AG04449 (cell line): ENCODE measurements around the gene UBTD1.

Source experiments
- CTCF ChIA-PET: fragments of 350-600 bp; formaldehyde crosslinking; extraction: SDS; loops from one replicate; lab custom pipeline; 2021; ENCODE audit warnings: antibody characterized with exemption; lab: Yijun Ruan, JAX
- POLR2A ChIA-PET: fragments of 400-600, 350-600 bp; formaldehyde crosslinking; extraction: SDS; loops from one replicate; lab custom pipeline; 2020; ENCODE audit warnings: antibody characterized with exemption, inconsistent platforms; lab: Yijun Ruan, JAX
- DNase-seq: peaks from one replicate; pipeline ENCODE4 v3.0.0-alpha.2; 2010; ENCODE audit warnings: low read depth, low spot score
- H3K4me3 ChIP-seq: 2 replicates; pipeline ENCODE4 v1.5.1; 2011; ENCODE audit warnings: low read depth, mild to moderate bottlenecking, control low read depth, low read length
- TF ChIP-seq, protein P1 (sequence below): IDR thresholded peaks from one replicate; pipeline ENCODE4 v1.5.1; 2011; ENCODE audit warnings: mild to moderate bottlenecking, moderate library complexity, low read length, control low read depth, inconsistent platforms; ENCODE audit not compliant: insufficient read depth; ENCODE audit errors: missing control alignments

The UBTD1 gene

DNA sequence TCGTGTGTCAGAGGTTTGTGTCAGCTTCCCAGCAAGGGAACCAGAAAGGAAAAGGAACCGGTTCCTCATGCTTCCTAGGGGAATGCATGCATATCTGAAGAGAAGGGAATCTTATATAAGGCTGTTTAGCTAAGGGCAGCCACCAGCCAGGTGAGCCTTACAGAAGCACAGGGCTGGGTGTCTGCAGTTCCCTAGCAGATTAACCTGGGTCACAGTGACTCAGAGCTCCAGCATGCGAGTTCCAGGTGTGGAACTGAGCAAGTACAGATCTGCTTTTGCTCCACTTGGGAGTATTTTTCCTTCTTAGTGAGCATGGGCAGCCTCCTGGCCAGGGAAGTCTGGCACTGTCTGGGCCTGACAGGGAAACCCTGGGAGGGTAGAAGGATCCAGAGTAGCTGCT, 72.9 kb downstream of the UBTD1 start:
- TF ChIP-seq, protein P1, sequence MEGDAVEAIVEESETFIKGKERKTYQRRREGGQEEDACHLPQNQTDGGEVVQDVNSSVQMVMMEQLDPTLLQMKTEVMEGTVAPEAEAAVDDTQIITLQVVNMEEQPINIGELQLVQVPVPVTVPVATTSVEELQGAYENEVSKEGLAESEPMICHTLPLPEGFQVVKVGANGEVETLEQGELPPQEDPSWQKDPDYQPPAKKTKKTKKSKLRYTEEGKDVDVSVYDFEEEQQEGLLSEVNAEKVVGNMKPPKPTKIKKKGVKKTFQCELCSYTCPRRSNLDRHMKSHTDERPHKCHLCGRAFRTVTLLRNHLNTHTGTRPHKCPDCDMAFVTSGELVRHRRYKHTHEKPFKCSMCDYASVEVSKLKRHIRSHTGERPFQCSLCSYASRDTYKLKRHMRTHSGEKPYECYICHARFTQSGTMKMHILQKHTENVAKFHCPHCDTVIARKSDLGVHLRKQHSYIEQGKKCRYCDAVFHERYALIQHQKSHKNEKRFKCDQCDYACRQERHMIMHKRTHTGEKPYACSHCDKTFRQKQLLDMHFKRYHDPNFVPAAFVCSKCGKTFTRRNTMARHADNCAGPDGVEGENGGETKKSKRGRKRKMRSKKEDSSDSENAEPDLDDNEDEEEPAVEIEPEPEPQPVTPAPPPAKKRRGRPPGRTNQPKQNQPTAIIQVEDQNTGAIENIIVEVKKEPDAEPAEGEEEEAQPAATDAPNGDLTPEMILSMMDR: no peak
- POLR2A ChIA-PET: interaction anchor here (1.2 kb wide), 1 partner anchor 88 kb away, joined by 3 read pairs; no protein-coding TSS in a partner anchor
- DNase-seq: no peak
- CTCF ChIA-PET: interaction anchor here (0.7 to 12.7 kb wide), 26 partner anchors 10 to 165 kb away, joined by 3 to 199 read pairs (median 6); partner anchors contain the start of genes C10orf62, HOGA1, UBTD1 and ZFYVE27
- H3K4me3 ChIP-seq: no peak overlapping the region

DNA sequence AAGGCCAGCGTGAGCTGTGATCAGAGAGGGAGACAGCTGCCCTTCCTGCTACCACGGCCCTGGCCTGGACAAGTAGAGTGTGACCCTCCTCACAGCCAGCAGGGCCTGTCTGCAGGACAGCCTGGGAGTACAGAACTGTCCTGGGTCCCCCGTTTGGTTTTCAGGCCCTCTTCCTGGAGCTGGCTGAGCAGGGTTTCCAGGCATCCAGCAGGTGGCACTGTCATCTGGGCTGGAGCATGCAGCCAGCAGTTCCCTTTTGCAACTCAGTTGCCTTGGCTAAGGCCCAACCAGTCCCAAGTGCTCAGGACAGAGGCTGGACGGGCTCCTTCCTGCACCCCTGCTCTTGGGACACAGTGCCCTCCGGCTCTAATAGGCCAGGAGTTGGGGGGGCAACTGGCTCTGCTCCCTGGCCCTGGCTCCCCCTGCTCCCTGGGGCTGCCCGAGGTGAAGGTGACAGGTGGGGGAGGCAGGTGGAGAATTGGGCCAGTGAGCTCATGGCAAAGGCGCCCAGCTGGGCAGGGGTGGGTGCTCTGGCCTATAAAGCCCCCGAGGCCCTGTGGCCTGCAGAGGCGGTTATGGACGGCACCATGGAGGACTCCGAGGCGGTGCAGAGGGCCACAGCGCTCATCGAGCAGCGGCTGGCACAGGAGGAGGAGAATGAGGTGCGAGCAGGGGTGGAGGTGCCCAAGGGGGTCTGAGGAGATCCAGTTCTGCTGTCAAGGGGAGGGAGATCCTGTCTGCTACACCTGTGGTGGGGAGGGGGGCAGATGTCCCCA, 73.7 kb downstream of the UBTD1 start, which contains the start of gene ANKRD2:
Gene ANKRD2 (plus strand): TSS at position 566 of the 776 bp plus-strand sequence. CDS start 10 bp downstream, at position 576.
- ChIA-PET POLR2A (interaction anchor here (1.2 kb wide), 1 partner anchor 87 kb away, joined by 3 read pairs; no protein-coding TSS in a partner anchor), CTCF (interaction anchor here (0.7 to 12.7 kb wide), 32 partner anchors 9 to 164 kb away, joined by 3 to 199 read pairs (median 5); partner anchors contain the start of genes C10orf62, HOGA1, MARVELD1 and UBTD1)
- DNase-seq: no peak
- TF ChIP-seq, protein P1: peak; percentile 93
- no peak within 1 kb of the TSS for H3K4me3 ChIP-seq

DNA sequence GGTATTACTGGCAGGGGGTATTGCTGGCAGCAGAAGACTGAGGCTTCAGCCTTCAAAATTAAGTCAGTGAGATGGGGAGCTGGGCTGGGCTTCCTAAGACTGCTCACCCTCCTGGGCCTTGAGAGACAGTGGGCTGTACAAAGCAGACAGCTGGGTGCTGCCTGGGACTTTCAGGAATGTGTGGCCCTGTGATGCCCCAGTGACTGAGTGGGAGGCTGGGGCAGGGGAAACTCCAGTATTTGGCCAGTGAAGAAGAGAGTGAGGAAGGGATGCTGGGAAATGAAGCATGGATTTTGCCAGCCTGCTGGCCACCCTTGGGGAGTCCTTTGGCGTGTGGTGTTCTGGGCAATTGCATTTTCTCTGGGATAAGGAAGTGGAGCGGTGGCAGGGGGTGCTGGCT, 74.3 kb downstream of the UBTD1 start:
- TF ChIP-seq, protein P1: no peak
- POLR2A ChIA-PET: no interaction called here
- no peak for DNase-seq

DNA sequence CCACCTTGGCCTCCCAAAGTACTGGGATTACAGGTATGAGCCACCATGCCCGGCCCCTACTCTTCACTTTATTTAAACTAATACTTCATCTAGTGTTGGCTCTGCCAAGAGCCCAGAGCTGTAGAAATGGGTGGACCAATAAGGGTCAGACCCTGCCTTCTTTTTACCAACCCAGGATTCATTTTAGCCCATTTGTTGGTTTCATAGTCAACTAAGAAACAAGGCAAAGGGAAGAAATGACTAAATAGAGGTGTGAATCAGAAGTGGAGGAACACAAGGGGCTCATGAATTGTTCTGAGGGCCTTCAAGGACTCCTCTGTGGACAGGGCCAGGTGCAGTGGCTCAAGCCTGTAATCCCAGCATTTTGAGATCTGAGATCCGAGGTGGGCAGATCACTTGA, 74.9 kb downstream of the UBTD1 start:
- ChIA-PET CTCF (interaction anchor here (0.8 to 12.7 kb wide), 9 partner anchors 8 to 158 kb away, joined by 3 to 199 read pairs (median 32); partner anchors contain the start of genes C10orf62, HOGA1 and MARVELD1), POLR2A (no interaction called here)
- no peak for DNase-seq
- TF ChIP-seq, protein P1: no peak
- no peak overlapping the region for H3K4me3 ChIP-seq

More for the DNA sequence above, 74.3 kb downstream of the UBTD1 start:
- no peak overlapping the region for H3K4me3 ChIP-seq
- CTCF ChIA-PET: interaction anchor here (0.9 to 12.7 kb wide), 19 partner anchors 8 to 159 kb away, joined by 3 to 199 read pairs (median 6); partner anchors contain the start of genes C10orf62, HOGA1 and MARVELD1

DNA sequence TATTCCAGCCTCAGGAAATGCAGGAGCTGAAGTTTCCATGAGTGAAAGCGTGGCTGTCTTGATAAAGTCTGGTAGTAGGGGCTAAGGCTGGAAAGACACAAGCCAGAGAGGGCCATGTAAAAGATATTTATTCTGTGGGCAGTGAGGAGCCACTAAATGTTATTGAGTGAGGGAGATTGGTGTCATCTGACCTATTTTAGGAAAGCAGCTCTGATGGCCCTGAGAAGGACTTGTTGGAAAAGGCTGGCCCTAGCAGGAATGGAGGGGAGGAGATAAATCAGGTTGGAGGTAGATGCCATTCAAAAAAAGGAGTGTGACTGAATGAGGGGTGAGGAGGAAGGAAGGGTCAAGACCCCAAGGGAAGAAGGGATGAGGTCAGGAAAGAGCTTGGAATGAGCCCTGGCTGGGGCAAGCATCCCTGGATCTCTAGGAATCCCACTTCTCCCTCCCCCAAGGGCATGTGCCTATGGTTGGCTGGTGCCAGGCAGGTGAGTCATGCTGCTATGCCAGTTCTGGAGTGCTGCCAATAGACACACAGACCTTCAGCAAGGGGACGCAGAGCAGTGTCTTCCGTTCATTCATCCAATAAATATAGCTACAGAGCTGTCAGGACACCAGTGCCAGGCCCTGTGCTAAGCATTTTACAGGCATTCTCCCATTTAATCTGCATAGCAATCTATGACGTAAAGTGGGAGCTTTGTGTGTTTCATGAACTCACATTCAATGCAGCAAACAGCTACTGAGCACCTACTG, 75.8 kb downstream of the UBTD1 start:
- ChIA-PET POLR2A (interaction anchor here (0.6 to 1.1 kb wide), 2 partner anchors 33 to 761 kb away, joined by 3 read pairs; no protein-coding TSS in a partner anchor), CTCF (interaction anchor here (0.5 to 12.7 kb wide), 13 partner anchors 10 to 159 kb away, joined by 3 to 199 read pairs (median 5); partner anchors contain the start of genes C10orf62 and HOGA1)
- no peak overlapping the region for H3K4me3 ChIP-seq
- TF ChIP-seq, protein P1: no peak
- DNase-seq: peak; percentile 41
